ENCODE data around the gene KIF26B. TPM values are rescaled to one million over a fixed set of nuclear protein-coding genes. Genes with fewer than 3 reads are reported as not detected.

KIF26B gene
- polyA plus RNA-seq, 1 of the 3 experiments (the other 2 are of a cell fraction) = 2.6 TPM

- H3K9me3 ChIP-seq = no peaks in the 10 kb centered on the region
- ChIA-PET CTCF (no interaction called here), POLR2A (no interaction called here)
- 89% methylated on average over 13 of the region's 13 CpGs for WGBS (ENCODE audit: low lambda C conversion rate)
- H3K9me2 ChIP-seq = no peaks in the 10 kb centered on the region
- H4K20me1 ChIP-seq (ENCODE audit: insufficient read depth) = no peaks in the 10 kb centered on the region
- H3K27me3 ChIP-seq (ENCODE audit: insufficient read depth) = no peaks in the 10 kb centered on the region
- H3K27ac ChIP-seq (ENCODE audit: low read depth in 2 of 2, low read length in 1 of 2) = peak overlapping the region in 1 of 2 experiments; percentile 86; a peak in 2 of 4 replicates
- H3K4me2 ChIP-seq = no peak overlapping the region
- no peak overlapping the region for H3K4me3 ChIP-seq (ENCODE audit: low read depth in 2 of 2, low read length in 1 of 2)
- H3K36me3 ChIP-seq (replicated peaks in 1 of 2; ENCODE audit: control insufficient read depth in 1 of 2, insufficient read depth in 2 of 2, low read length in 1 of 2) = peaks cover 7 to 52% of the 10 kb centered on the region in 2 experiments
- no peaks in the 10 kb centered on the region for H3K79me2 ChIP-seq (ENCODE audit: insufficient read depth)
- no peak for DNase-seq
- H2AFZ ChIP-seq (ENCODE audit: low read depth) = no peak overlapping the region
- no peak for TF ChIP-seq USF1 (IDR thresholded peaks at IDR 0.05; ENCODE audit: borderline replicate concordance, low read depth)
- TF ChIP-seq TEAD4 (IDR thresholded peaks at IDR 0.05; ENCODE audit: borderline replicate concordance, insufficient read depth) = no peak
- no peak for TF ChIP-seq GATA2 (CRISPR knock-in tag; IDR thresholded peaks at IDR 0.05)
- TF ChIP-seq CHD2 (IDR thresholded peaks at IDR 0.05; ENCODE audit: low read length, partially characterized antibody) = no peak
- TF ChIP-seq FOXJ3 (CRISPR knock-in tag; IDR thresholded peaks at IDR 0.05) = no peak
- no peak for TF ChIP-seq JUND (IDR thresholded peaks at IDR 0.05)
- no peak for TF ChIP-seq SMC3 (IDR thresholded peaks at IDR 0.05; ENCODE audit: low read depth, low read length)
- TF ChIP-seq ELF1 (IDR thresholded peaks at IDR 0.05) = no peak
- no peak for TF ChIP-seq RAD21 (IDR thresholded peaks at IDR 0.05; ENCODE audit: low read length)
- no peak for TF ChIP-seq MAX (IDR thresholded peaks at IDR 0.05; ENCODE audit: low read depth)
- no peaks in the 10 kb centered on the region for H3F3A ChIP-seq (replicated peaks; ENCODE audit: insufficient read depth)
- no peak overlapping the region for H3K9ac ChIP-seq
- H3K4me1 ChIP-seq (ENCODE audit: control insufficient read depth in 1 of 2, insufficient read depth in 2 of 2, low read depth in 1 of 2, low read length in 1 of 2) = peaks cover 0 to 13% of the 10 kb centered on the region in 2 experiments; a peak in 2 of 4 replicates
Observed at GRCh38 chr1:245614476-245614875, 459.7 kb downstream of the KIF26B start.

DNA sequence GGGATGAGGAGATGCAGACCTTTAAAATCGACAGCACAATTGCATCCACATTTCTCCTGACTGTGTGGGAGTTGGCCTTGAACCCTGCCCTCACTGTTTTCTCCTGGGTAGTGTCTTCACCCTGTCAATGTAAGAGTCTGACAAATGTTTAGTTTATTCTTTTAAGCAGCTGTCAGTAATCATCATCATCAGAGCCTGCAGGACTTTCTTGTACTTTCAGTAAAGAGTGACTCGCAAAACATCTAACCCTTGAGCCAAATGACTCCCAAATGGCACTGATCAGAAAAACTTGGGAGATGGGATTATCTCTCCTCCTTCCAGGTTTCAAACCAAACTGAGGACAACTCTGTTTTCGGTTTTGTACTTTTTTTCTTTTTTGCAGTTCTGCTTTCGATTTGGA is 460.2 kb downstream of the KIF26B start:
- Histone ChIP-seq H4K20me1 (ENCODE audit: insufficient read depth) (no peaks in the 10 kb centered on the region), H3K27ac (ENCODE audit: low read depth in 2 of 2, low read length in 1 of 2) (peak overlapping the region; percentile 6 to 90; a peak in 3 of 4 replicates), H3K9me3 (no peaks in the 10 kb centered on the region), H2AFZ (ENCODE audit: low read depth) (no peak overlapping the region), H3K9ac (no peak overlapping the region), H3F3A (replicated peaks; ENCODE audit: insufficient read depth) (no peaks in the 10 kb centered on the region), H3K4me1 (ENCODE audit: control insufficient read depth in 1 of 2, insufficient read depth in 2 of 2, low read depth in 1 of 2, low read length in 1 of 2) (peaks cover 0 to 10% of the 10 kb centered on the region in 2 experiments; a peak in 2 of 4 replicates), H3K9me2 (no peaks in the 10 kb centered on the region), H3K4me3 (ENCODE audit: low read depth in 2 of 2, low read length in 1 of 2) (no peak overlapping the region), H3K79me2 (ENCODE audit: insufficient read depth) (no peaks in the 10 kb centered on the region), H3K4me2 (no peak overlapping the region), H3K27me3 (ENCODE audit: insufficient read depth) (no peaks in the 10 kb centered on the region), H3K36me3 (replicated peaks in 1 of 2; ENCODE audit: control insufficient read depth in 1 of 2, insufficient read depth in 2 of 2, low read length in 1 of 2) (peaks cover 7 to 47% of the 10 kb centered on the region in 2 experiments)
- CTCF ChIA-PET = no interaction called here
- DNase-seq = no peak
- 54% methylated on average over 4 of the region's 4 CpGs for WGBS (ENCODE audit: low lambda C conversion rate)
- POLR2A ChIA-PET = no interaction called here
- TF ChIP-seq FOSL2 (IDR thresholded peaks at IDR 0.05; ENCODE audit: borderline replicate concordance, low read depth) (no peak), TCF12 (IDR thresholded peaks at IDR 0.05) (peak; percentile 75), POLR2AphosphoS5 (IDR thresholded peaks at IDR 0.05; ENCODE audit: low read depth, low read length) (peak; percentile 31; the same call in 1 of the 2 replicates), PBX3 (IDR thresholded peaks at IDR 0.05) (peak; percentile 82), USF2 (IDR thresholded peaks at IDR 0.05; ENCODE audit: borderline replicate concordance, low read depth, low read length) (no peak), EP300 (IDR thresholded peaks at IDR 0.05; ENCODE audit: borderline replicate concordance in 1 of 2, low read depth in 1 of 2, low read length in 1 of 2) (peak in 1 of 2 experiments; percentile 65; a peak in 3 of 4 replicates)

Data from SK-N-SH (cell line).